Stimulated activated naive CD4-positive, alpha-beta T cell treated with Interleukin-2 at 50 U/mL for 16 hours (primary cell): ENCODE measurements around the gene PRDM16.

ENCODE experiments used
- DNase-seq: peaks from one replicate; lab custom pipeline; 2025; lab: John Stamatoyannopoulos, UW

PRDM16 gene

GRCh38 chr1:3463891-3464648 is 395.1 kb downstream of the PRDM16 start:
- no peak for DNase-seq

GRCh38 chr1:3464649-3465025 is 395.6 kb downstream of the PRDM16 start:
- no peak for DNase-seq

- DNase-seq: no peak
Observed at GRCh38 chr1:3465091-3465934, 396.3 kb downstream of the PRDM16 start.

GRCh38 chr1:3465935-3466321 is 396.9 kb downstream of the PRDM16 start:
- no peak for DNase-seq

- no peak for DNase-seq
Observed at GRCh38 chr1:3466366-3467075, 397.5 kb downstream of the PRDM16 start.

- DNase-seq: no peak
Observed at GRCh38 chr1:3467096-3468036, 398.4 kb downstream of the PRDM16 start.

- DNase-seq: no peak
Observed at GRCh38 chr1:3468236-3469103, 399.5 kb downstream of the PRDM16 start.

- no peak for DNase-seq
Observed at GRCh38 chr1:3469104-3469848, 400.3 kb downstream of the PRDM16 start.

- DNase-seq: no peak
Observed at GRCh38 chr1:3469849-3470649, 401.0 kb downstream of the PRDM16 start.

- no peak for DNase-seq
Observed at GRCh38 chr1:3470650-3471355, 401.8 kb downstream of the PRDM16 start.

- no peak for DNase-seq
Observed at GRCh38 chr1:3471356-3472087, 402.5 kb downstream of the PRDM16 start.

GRCh38 chr1:3472088-3472850 is 403.3 kb downstream of the PRDM16 start:
- DNase-seq: no peak

- no peak for DNase-seq
Observed at GRCh38 chr1:3472906-3473305, 403.9 kb downstream of the PRDM16 start.

- no peak for DNase-seq
Observed at GRCh38 chr1:3473381-3473844, 404.4 kb downstream of the PRDM16 start.

- DNase-seq: no peak
Observed at GRCh38 chr1:3474016-3474415, 405.0 kb downstream of the PRDM16 start.

GRCh38 chr1:3474421-3474820 is 405.4 kb downstream of the PRDM16 start:
- DNase-seq: no peak
